PFSK-1 (cell line): ENCODE data around the gene TPP2.

Experiments used
- FOXP2 ChIP-seq: optimal IDR thresholded peaks from 2 replicates; pipeline ENCODE3; 2011; ENCODE audit warnings: borderline replicate concordance, control low read depth, inconsistent platforms; ENCODE audit not compliant: insufficient read depth; ENCODE audit errors: extremely low read length, extremely low read depth
- POLR2AphosphoS5 ChIP-seq: IDR thresholded peaks from 2 replicates; pipeline ENCODE4 v1.6.1; 2012; ENCODE audit warnings: low read depth, mild to moderate bottlenecking, control low read depth, low read length, moderate library complexity
- REST ChIP-seq, 2 experiments: IDR thresholded peaks; 2 replicates each; pipeline versions ENCODE4 v1.6.1 to v1.8.0; 2011 to 2012; ENCODE audit warnings: low read depth in 2 of 2, low read length in 2 of 2, control low read depth in 1 of 2, inconsistent platforms in 1 of 2, mild to moderate bottlenecking in 1 of 2, moderate library complexity in 1 of 2; ENCODE audit not compliant: insufficient read depth in 1 of 2
- SIN3A ChIP-seq: IDR thresholded peaks from 2 replicates; pipeline ENCODE4 v1.6.1; 2012; ENCODE audit warnings: mild to moderate bottlenecking, low read length, moderate library complexity, borderline replicate concordance; ENCODE audit not compliant: insufficient read depth
- TAF1 ChIP-seq: IDR thresholded peaks from 2 replicates; pipeline ENCODE4 v1.6.1; 2012; ENCODE audit warnings: low read length, control low read depth, borderline replicate concordance; ENCODE audit not compliant: insufficient read depth

Gene TPP2

DNA sequence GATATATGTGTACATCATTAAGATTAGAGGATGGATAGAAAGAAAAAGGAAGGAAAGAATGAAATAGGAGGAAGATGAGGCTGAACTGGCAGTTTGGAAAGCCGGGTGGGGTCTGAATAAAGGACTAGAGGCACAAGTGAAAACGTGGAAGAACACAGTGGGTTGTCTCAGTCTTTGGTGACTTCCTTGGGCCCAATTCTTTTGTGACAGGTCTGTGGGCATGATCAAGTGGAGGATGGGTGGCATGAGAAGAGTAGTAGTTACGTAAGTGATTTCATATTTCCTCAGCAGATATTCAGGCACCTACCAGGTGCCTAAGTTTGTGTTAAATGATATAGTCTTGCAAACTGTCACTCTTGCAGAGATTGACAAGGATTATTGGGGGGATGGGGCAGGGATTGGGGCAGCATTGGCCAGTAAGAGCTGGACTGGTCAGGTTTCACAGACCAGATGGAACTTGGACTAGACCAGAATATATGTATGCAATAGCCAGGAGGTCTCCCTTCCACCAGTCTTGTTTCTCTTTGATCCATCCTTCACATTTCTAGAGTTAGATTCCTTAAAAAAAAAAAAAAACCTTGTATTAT lies 2.7 kb downstream of the TPP2 start:
- TF ChIP-seq TAF1 = no peak
- TF ChIP-seq FOXP2 = no peak
- TF ChIP-seq REST (IDR thresholded peaks at IDR 0.05; ENCODE audit: insufficient read depth in 1 of 2, low read depth in 2 of 2, low read length in 2 of 2) = no peak
- TF ChIP-seq POLR2AphosphoS5 = no peak
- no peak for TF ChIP-seq SIN3A

- no peak for TF ChIP-seq POLR2AphosphoS5
- TF ChIP-seq TAF1 = no peak
- TF ChIP-seq REST (IDR thresholded peaks at IDR 0.05; ENCODE audit: insufficient read depth in 1 of 2, low read depth in 2 of 2, low read length in 2 of 2) = no peak
- no peak for TF ChIP-seq SIN3A
- no peak for TF ChIP-seq FOXP2
Measured at GRCh38 chr13:102606537-102607309, 9.9 kb downstream of the TPP2 start.

DNA sequence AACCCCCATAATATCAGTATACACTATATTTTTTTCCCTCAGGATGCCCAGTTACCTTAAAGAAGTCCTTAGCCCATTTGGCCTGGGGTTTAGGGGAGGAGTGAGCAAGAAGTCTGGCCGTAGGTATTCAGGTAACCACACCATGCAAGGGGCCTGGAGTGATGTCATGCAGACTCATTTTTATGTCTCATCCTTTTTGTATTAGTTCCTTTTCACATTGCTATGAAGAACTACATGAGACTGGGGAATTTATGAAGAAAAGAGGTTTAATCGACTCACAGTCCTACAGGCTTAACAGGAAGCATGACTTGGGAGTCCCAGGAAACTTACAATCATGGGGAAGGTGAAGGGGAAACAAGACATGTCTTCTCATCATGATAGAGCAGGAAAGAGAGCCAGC lies 12.2 kb downstream of the TPP2 start:
- TF ChIP-seq SIN3A (no peak), TAF1 (no peak), POLR2AphosphoS5 (no peak), REST (IDR thresholded peaks at IDR 0.05; ENCODE audit: insufficient read depth in 1 of 2, low read depth in 2 of 2, low read length in 2 of 2) (no peak), FOXP2 (no peak)

DNA sequence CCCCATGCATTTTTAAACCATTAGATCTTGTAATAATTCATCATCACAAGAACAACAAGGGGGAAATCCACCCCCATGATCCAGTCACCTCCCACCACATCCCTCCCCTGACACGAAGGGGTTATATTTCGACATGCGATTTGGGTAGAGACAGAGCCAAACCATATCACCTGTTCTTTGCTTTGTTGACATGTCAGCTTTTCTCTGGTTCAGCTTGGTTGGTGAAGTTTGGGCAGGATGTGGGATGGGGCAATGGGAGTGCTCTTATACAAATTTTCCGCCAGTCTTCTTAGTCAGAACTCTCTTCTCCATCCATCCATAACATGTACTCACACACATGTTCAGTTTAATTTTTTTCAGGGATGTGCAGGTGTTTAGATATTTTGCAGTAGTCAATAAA lies 12.9 kb downstream of the TPP2 start:
- TF ChIP-seq REST (IDR thresholded peaks at IDR 0.05; ENCODE audit: insufficient read depth in 1 of 2, low read depth in 2 of 2, low read length in 2 of 2) (no peak), FOXP2 (no peak), TAF1 (no peak), POLR2AphosphoS5 (no peak), SIN3A (no peak)
